ENCODE data around the gene FAM151B. TPM values are rescaled to one million over a fixed set of nuclear protein-coding genes. Genes with fewer than 3 reads are reported as not detected.

FAM151B gene
- polyA plus RNA-seq, 1 experiment = 2.6 TPM

GRCh38 chr5:80479713-80480112 is 8.2 kb upstream of the FAM151B start:
- DNase-seq (ENCODE audit: low read depth) = no peak
- Histone ChIP-seq H3K27me3 (ENCODE audit: control insufficient read depth, insufficient read depth, low read length) (no peaks in the 10 kb centered on the region), H3K4me3 (ENCODE audit: low read depth, low read length) (no peak overlapping the region), H3K36me3 (ENCODE audit: control insufficient read depth, insufficient read depth, low read length) (peaks cover 1% of the 10 kb centered on the region; the same call in 1 of the 2 replicates)
- ChIA-PET POLR2A (no interaction called here), CTCF (interaction anchor here (0.5 to 3.0 kb wide), 3 partner anchors 13 to 820 kb away, joined by 5 to 19 read pairs (median 12); no protein-coding TSS in a partner anchor)
- TF ChIP-seq, protein P1, sequence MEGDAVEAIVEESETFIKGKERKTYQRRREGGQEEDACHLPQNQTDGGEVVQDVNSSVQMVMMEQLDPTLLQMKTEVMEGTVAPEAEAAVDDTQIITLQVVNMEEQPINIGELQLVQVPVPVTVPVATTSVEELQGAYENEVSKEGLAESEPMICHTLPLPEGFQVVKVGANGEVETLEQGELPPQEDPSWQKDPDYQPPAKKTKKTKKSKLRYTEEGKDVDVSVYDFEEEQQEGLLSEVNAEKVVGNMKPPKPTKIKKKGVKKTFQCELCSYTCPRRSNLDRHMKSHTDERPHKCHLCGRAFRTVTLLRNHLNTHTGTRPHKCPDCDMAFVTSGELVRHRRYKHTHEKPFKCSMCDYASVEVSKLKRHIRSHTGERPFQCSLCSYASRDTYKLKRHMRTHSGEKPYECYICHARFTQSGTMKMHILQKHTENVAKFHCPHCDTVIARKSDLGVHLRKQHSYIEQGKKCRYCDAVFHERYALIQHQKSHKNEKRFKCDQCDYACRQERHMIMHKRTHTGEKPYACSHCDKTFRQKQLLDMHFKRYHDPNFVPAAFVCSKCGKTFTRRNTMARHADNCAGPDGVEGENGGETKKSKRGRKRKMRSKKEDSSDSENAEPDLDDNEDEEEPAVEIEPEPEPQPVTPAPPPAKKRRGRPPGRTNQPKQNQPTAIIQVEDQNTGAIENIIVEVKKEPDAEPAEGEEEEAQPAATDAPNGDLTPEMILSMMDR (IDR thresholded peaks at IDR 0.05; ENCODE audit: insufficient read depth, low read depth, low read length) = no peak

DNA sequence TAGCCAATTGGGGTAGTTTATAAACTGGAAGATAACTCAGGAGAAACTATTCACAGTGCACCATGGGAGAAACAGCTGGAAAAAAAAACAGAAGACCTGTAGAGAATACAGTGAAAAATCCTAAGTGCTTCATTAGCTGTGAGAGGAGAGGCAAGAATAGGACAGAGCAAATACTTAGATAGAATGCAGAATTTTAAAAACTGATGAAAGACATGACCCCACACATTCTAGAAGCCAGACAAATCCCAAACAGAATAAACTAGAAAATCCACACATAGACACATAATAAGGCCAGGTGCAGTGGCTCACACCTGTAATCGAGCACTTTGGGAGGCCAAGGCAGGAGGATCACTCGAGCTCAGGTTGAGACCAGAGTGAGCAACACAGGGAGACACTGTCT is 7.5 kb upstream of the FAM151B start:
- no peak for DNase-seq (ENCODE audit: low read depth)
- CTCF ChIA-PET = interaction anchor here (0.6 to 3.0 kb wide), 4 partner anchors 14 to 194 kb away, joined by 3 to 19 read pairs (median 8); no protein-coding TSS in a partner anchor
- TF ChIP-seq, protein P1 (IDR thresholded peaks at IDR 0.05; ENCODE audit: insufficient read depth, low read depth, low read length) = no peak
- no peaks in the 10 kb centered on the region for H3K27me3 ChIP-seq (ENCODE audit: control insufficient read depth, insufficient read depth, low read length)
- peaks cover 2% of the 10 kb centered on the region; the same call in 1 of the 2 replicates for H3K36me3 ChIP-seq (ENCODE audit: control insufficient read depth, insufficient read depth, low read length)
- POLR2A ChIA-PET = no interaction called here
- no peak overlapping the region for H3K4me3 ChIP-seq (ENCODE audit: low read depth, low read length)

GRCh38 chr5:80481019-80481893 is 6.6 kb upstream of the FAM151B start:
- no peak for DNase-seq (ENCODE audit: low read depth)
- CTCF ChIA-PET = interaction anchor here (0.6 to 3.0 kb wide), 14 partner anchors 10 to 193 kb away, joined by 3 to 19 read pairs (median 4); no protein-coding TSS in a partner anchor
- Histone ChIP-seq H3K4me3 (ENCODE audit: low read depth, low read length) (no peak overlapping the region), H3K36me3 (ENCODE audit: control insufficient read depth, insufficient read depth, low read length) (peaks cover 2% of the 10 kb centered on the region; the same call in 1 of the 2 replicates), H3K27me3 (ENCODE audit: control insufficient read depth, insufficient read depth, low read length) (no peaks in the 10 kb centered on the region)
- POLR2A ChIA-PET = no interaction called here
- TF ChIP-seq, protein P1 (IDR thresholded peaks at IDR 0.05; ENCODE audit: insufficient read depth, low read depth, low read length) = peak; percentile 92

- no peak for DNase-seq (ENCODE audit: low read depth)
- ChIA-PET POLR2A (no interaction called here), CTCF (interaction anchor here (1.2 to 3.0 kb wide), 2 partner anchors 16 to 69 kb away, joined by 3 to 19 read pairs; no protein-coding TSS in a partner anchor)
- Histone ChIP-seq H3K4me3 (ENCODE audit: low read depth, low read length) (no peak overlapping the region), H3K36me3 (ENCODE audit: control insufficient read depth, insufficient read depth, low read length) (peaks cover 2% of the 10 kb centered on the region; the same call in 1 of the 2 replicates), H3K27me3 (ENCODE audit: control insufficient read depth, insufficient read depth, low read length) (no peaks in the 10 kb centered on the region)
- TF ChIP-seq, protein P1 (IDR thresholded peaks at IDR 0.05; ENCODE audit: insufficient read depth, low read depth, low read length) = no peak
These were observed 5.3 kb upstream of the FAM151B start for GRCh38 chr5:80482578-80482977.

DNA sequence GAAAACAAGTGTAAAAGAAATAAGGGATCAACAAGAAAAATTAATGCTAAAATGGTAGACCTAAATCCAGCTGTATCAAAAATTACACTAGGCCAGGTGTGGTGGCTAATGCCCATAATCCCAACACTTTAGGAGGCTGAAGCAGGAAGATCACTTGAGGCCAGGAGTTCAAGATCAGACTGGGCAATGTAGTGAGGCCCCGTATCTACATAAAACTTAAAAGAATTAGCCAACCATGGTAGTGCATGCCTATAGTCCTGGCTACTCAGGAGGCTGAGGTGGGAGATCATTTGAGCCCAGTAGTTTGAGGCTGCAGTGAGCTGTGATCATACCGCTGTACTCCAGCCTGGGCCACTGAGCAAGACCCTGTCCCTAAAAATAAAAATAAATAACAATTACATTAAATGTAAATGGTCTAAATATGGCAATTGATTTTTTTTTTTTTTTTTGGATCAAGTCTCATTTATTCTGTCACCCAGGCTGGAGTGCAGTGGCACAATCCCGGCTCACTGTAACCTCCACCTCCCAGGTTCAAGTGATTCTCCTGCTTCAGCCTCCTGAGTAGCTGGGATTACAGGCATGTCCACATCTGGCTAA is 4.2 kb upstream of the FAM151B start:
- DNase-seq (ENCODE audit: low read depth) = no peak
- ChIA-PET CTCF (interaction anchor here (0.6 to 1.3 kb wide), 2 partner anchors 16 to 189 kb away, joined by 3 to 4 read pairs; no protein-coding TSS in a partner anchor), POLR2A (no interaction called here)
- Histone ChIP-seq H3K36me3 (ENCODE audit: control insufficient read depth, insufficient read depth, low read length) (peaks cover 2% of the 10 kb centered on the region; the same call in 1 of the 2 replicates), H3K27me3 (ENCODE audit: control insufficient read depth, insufficient read depth, low read length) (no peaks in the 10 kb centered on the region), H3K4me3 (ENCODE audit: low read depth, low read length) (no peak overlapping the region)
- TF ChIP-seq, protein P1 (IDR thresholded peaks at IDR 0.05; ENCODE audit: insufficient read depth, low read depth, low read length) = no peak

All from BJ (cell line).